Right lobe of liver (tissue), 6 donors: ENCODE measurements around the gene KRTAP4-9. TPM values are rescaled to one million over a fixed set of nuclear protein-coding genes. Genes with fewer than 3 reads are reported as not detected.

ENCODE experiments used
- ATAC-seq, 4 donors: fragments of 200-7000 bp; cut with Tn5 transposase; one replicate each; pipeline ENCODE4 v1.9.1; 2020; ENCODE audit warnings: mild to moderate bottlenecking in 4 of 4, moderate library complexity in 4 of 4
- DNase-seq, 3 donors: peaks; one replicate each; pipeline ENCODE4 v3.0.0-alpha.2; 2020
- H3K27ac ChIP-seq, 3 donors: fragments of 200-600 bp; one replicate each; pipeline ENCODE4 v1.8.0; 2022
- H3K27me3 ChIP-seq, 2 donors: fragments of 200-600 bp; one replicate each; pipeline ENCODE4 v1.8.0; 2022
- H3K36me3 ChIP-seq, 4 donors: fragments of 200-600 bp; sonication (generic) in 1 of 4; one replicate each; pipeline versions ENCODE4 v1.5.1 to v1.8.0; 2017 to 2022; ENCODE audit warnings: control low read depth in 1 of 4
- H3K4me1 ChIP-seq, 4 donors: fragments of 200-600 bp; sonication (generic) in 1 of 4; one replicate each; pipeline versions ENCODE4 v1.5.1 to v1.8.0; 2017 to 2022; ENCODE audit warnings: control low read depth in 1 of 4
- H3K4me3 ChIP-seq, 3 donors: fragments of 200-600 bp; one replicate each; pipeline ENCODE4 v1.8.0; 2022
- H3K9me3 ChIP-seq, 4 donors: fragments of 200-600 bp; sonication (generic) in 1 of 4; one replicate each; pipeline versions ENCODE4 v1.5.1 to v1.8.0; 2017 to 2022; ENCODE audit warnings: control low read depth in 1 of 4
- CTCF ChIP-seq, 4 donors: fragments of 200-600 bp in 3 of 4; fragments of 450-650 bp in 1 of 4; IDR thresholded peaks; one replicate each; pipeline versions ENCODE4 v1.5.1 to v1.8.0; 2016 to 2022; ENCODE audit warnings: antibody characterized with exemption in 4 of 4, mild to moderate bottlenecking in 2 of 4
- POLR2A ChIP-seq: fragments of 450-650 bp; IDR thresholded peaks from one replicate; pipeline ENCODE4 v1.6.1; 2017; ENCODE audit warnings: antibody characterized with exemption, mild to moderate bottlenecking
- WGBS: methylation state at CpG from one replicate; pipeline ENCODE4 v1.1.6; 2018; ENCODE audit warnings: low coverage, low lambda C conversion rate; ENCODE audit not compliant: insufficient coverage; ENCODE audit errors: missing lambda C conversion rate; 5-methylcytosine and 5-hydroxymethylcytosine counted together
- intact Hi-C, 2 donors: fragments of 100-400 bp; cut with DNase I; formaldehyde crosslinking; loops; one replicate each; pipeline versions ENCODE4 v1.11.2 to v1.14.1; 2022
- total RNA-seq, 6 experiments: library from RNA; depleted of rRNA in 2 of 6; stranded (reverse); fragments of >200 nt in 2 of 6; fragmentation: NEBNext Ultra II Directional in 3 of 6; extraction: Animal tissue kit (Norgen Biotek cat#: 25700) in 3 of 6; gene quantifications; one replicate each; pipeline versions ENCODE4 v1.1.0 to v1.2.4, GENCODE V29; 2016 to 2023
- donor health status: DM: no; HTN: yes; CAD: no.
- donor health status: DM: no; HTN: no; CAD: no.
- donor health status: DM: no; HTN: no; CAD: no.
- donor health status: DM: no; HTN: yes; CAD: no.
- donor health status: DM: no; HTN: yes; CAD: no.

The KRTAP4-9 gene
- total RNA-seq, 6 experiments from 2014 or later: not detected

GRCh38 chr17:41067281-41067680, 37.9 kb upstream of the KRTAP4-9 start:
- H3K36me3 ChIP-seq: no peaks in the 10 kb centered on the region
- no peak overlapping the region for H3K4me3 ChIP-seq
- ATAC-seq: no peak
- intact Hi-C loops: no loop called here
- peaks cover 0 to 1% of the 10 kb centered on the region in 2 donors for H3K27me3 ChIP-seq
- H3K4me1 ChIP-seq: no peaks in the 10 kb centered on the region
- TF ChIP-seq POLR2A (no peak), CTCF (IDR thresholded peaks at IDR 0.05) (no peak)
- no peak for DNase-seq
- H3K27ac ChIP-seq: no peak overlapping the region
- H3K9me3 ChIP-seq: no peaks in the 10 kb centered on the region

- Histone ChIP-seq H3K4me3 (no peak overlapping the region), H3K27ac (no peak overlapping the region), H3K36me3 (no peaks in the 10 kb centered on the region), H3K9me3 (no peaks in the 10 kb centered on the region), H3K27me3 (no peaks in the 10 kb centered on the region), H3K4me1 (no peaks in the 10 kb centered on the region)
- ATAC-seq (no peak), DNase-seq (no peak)
- TF ChIP-seq CTCF (IDR thresholded peaks at IDR 0.05): no peak
- WGBS: 54% methylated on average over 3 of the region's 3 CpGs
- intact Hi-C loops: no loop called here
Measured at GRCh38 chr17:41069031-41069430, 36.2 kb upstream of the KRTAP4-9 start.

- no peak overlapping the region for H3K27ac ChIP-seq
- no peak for TF ChIP-seq CTCF (IDR thresholded peaks at IDR 0.05)
- TF ChIP-seq POLR2A: no peak
- H3K27me3 ChIP-seq: no peaks in the 10 kb centered on the region
- no peak for ATAC-seq
- no peaks in the 10 kb centered on the region for H3K36me3 ChIP-seq
- intact Hi-C loops: no loop called here
- DNase-seq: no peak
- 67% methylated on average over 5 of the region's 5 CpGs for WGBS
- no peaks in the 10 kb centered on the region for H3K9me3 ChIP-seq
- H3K4me3 ChIP-seq: no peak overlapping the region
- H3K4me1 ChIP-seq: no peaks in the 10 kb centered on the region
Measured at GRCh38 chr17:41071606-41072360, 33.4 kb upstream of the KRTAP4-9 start.

- no peak for TF ChIP-seq POLR2A
- TF ChIP-seq CTCF (IDR thresholded peaks at IDR 0.05): no peak
- intact Hi-C loops: no loop called here
- Histone ChIP-seq H3K27me3 (no peaks in the 10 kb centered on the region), H3K36me3 (no peaks in the 10 kb centered on the region), H3K27ac (no peak overlapping the region), H3K4me1 (no peaks in the 10 kb centered on the region), H3K4me3 (no peak overlapping the region), H3K9me3 (no peaks in the 10 kb centered on the region)
- ATAC-seq: no peak
- no peak for DNase-seq
- WGBS: 73% methylated on average over 2 of the region's 2 CpGs
Measured at GRCh38 chr17:41073676-41074075, 31.5 kb upstream of the KRTAP4-9 start.

DNA sequence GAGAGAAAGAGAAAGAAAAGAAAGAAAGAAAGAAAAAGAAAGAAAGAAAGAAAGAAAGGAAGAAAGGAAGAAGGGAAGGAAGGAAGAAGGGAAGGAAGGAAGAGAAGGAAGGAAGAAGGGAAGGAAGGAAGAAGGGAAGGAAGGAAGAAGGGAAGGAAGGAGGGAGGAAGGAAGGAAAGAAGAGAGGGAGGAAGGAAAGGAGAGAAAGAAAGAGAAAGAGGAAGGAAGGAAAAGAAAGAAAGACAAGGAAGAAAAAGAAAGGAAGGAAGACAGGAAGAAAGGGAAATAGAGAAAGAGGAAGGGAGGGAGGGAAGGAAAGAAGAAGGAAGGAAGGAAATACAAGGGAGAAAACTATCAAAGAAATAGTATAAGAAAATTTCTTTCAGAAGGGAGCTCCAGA, 28.4 kb upstream of the KRTAP4-9 start:
- DNase-seq (no peak), ATAC-seq (no peak)
- H3K36me3 ChIP-seq: no peaks in the 10 kb centered on the region
- H3K4me1 ChIP-seq: no peaks in the 10 kb centered on the region
- no peaks in the 10 kb centered on the region for H3K9me3 ChIP-seq
- TF ChIP-seq CTCF (IDR thresholded peaks at IDR 0.05) (no peak), POLR2A (no peak)
- no peak overlapping the region for H3K27ac ChIP-seq
- H3K27me3 ChIP-seq: no peaks in the 10 kb centered on the region
- intact Hi-C loops: no loop called here
- no peak overlapping the region for H3K4me3 ChIP-seq
